ENCODE data around the gene THRB.

THRB gene

GRCh38 chr3:24485511-24485910, 9.1 kb downstream of the THRB start:
- no peak for DNase-seq

DNA sequence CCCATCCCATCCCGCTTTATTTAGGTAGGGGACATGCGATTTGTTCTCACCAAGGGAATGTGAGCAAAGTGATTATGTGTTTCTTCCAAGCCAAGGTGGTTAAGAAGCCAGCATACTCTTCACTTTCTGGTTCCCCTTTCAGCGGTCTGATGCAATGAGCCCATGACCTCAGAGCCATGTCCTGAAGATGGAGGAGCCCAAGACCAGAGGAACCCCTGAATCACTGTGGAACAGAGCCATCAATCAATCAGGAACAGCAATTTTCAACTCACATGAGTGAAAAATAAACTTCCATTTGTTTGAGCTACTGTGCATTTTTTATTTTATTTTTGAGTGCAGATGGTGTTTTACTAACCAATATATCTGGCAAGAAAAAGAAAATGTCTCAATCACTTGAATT, 10.8 kb downstream of the THRB start:
- no peak for DNase-seq

DNA sequence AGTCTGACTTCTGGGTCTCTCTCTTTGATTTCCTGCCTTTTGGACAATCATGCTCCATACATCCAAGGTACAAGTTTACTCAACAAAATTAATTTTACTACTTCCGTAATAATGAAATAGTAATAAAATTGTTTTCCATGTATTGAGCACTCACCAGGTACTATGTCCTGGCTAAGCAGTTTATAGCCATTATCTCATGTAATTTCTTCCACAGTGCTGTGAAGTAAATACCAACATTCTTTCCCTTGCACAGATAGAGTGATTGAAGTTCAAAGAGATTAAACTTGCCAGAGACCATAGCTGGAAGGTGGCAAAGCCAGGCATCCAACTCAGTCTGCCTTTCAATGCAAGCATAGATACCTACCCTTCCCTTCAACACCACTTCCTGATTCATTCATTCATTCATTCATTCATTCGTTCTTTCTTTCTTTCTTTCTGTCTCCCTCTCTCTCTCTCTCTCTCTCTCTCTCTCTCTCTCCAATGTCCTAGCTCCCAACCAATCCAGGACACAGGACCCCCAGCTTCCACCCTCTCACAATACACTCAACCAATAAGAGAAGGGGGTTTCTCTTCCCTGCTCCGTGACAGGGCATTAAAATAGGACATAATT, 12.4 kb downstream of the THRB start:
- DNase-seq = no peak

GRCh38 chr3:24481193-24481592, 13.5 kb downstream of the THRB start:
- DNase-seq = no peak

DNA sequence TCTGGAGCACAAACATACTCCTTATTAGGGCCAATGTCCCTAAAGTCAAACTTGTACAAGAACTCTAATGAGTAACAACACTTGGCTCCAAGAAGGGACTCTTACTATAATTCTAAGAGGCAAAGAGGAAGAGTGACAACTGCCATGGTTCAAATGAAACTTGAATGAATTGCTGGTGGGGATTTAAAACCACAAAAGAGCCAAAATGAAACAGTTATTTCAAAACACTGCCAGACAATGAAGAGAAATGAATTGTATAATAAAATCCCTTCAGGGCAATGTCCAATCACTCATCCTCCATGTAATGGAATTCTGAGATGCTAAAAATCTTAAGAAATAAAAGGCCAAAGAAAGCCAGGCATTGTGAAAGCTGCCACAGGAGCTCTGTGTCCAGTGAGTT, 14.2 kb downstream of the THRB start:
- DNase-seq = no peak

DNA sequence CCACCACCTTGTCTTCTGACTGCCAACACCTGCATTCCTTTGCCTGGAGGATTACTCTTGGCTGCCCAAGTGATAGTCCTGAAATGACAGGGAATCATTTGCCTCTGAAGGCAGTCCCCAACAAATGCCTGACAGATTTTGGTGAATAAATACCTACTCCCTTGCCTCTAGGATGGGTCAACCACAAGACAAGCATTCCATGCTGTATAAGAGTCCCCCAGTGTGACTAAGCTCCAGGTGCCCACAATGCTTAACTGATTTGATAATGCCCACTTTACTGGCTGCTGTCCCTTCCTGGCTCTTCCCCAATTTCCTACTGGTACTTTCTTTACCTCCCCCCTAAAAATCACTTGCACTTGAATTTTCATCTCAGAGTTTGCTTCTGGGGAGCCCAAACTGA, 14.8 kb downstream of the THRB start:
- DNase-seq = no peak

- no peak for DNase-seq
These were observed 17.6 kb downstream of the THRB start for GRCh38 chr3:24476871-24477656.

GRCh38 chr3:24475925-24476324, 18.7 kb downstream of the THRB start:
- no peak for DNase-seq

GRCh38 chr3:24474862-24475261, 19.8 kb downstream of the THRB start:
- DNase-seq = no peak

- no peak for DNase-seq
These were observed 22.3 kb downstream of the THRB start for GRCh38 chr3:24472358-24472757.

DNA sequence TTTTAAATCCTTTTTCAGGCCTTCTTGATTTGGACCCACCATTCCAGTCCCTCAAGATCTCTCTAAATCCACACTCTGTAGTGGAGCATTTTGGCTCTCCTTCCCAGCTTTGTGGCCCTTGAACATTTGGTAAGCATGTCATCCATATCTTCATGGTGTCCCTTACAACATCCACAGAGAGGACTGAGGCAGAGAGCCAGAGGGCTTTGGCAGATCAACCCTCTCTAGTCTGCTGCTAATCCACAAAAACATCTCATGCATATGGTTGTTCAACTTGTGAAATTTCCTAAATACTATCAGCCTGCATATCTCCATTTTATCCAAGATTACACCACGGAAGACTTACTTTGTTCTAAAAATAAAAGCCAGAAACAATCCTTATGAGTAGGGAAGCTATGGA, 23.2 kb downstream of the THRB start:
- no peak for DNase-seq

DNA sequence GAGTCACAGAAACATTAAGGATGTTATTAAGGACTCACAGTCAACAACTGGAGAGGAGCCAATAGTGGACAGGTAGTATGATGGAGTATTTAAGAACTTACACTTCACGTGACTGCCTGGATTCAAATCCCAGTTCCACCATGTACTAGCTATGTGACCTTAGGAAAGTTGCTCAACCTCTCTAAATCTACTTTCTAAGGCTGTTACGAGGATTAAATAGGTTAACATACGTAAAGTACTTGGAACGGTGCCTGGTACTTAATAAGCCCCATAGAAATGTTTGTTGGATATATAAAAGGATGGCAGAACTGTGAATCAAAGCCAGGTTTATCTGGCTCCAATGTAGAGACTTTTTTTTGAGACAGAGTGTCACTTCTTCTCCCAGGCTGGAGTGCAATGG, 24.4 kb downstream of the THRB start:
- no peak for DNase-seq

GRCh38 chr3:24464389-24464788, 30.3 kb downstream of the THRB start:
- no peak for DNase-seq

DNA sequence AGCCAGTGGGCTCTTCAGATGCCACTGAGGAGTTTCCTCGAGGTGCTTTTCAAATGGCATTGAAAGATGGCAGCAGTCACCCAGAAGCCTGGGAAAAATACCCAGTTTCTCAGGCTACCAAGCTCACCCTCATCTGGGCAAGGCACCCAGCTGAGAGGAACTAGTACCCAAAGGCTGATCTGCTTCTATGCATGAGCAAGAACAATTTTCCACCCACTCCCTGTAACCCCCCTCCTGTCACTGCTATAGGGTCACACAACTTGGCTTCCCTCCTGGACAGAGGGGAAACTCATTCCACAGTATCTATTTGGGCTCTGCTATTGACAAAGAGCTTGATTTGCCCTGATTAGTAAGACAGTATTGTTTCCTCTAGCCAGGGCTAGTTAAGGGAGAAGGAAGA, 31.9 kb downstream of the THRB start:
- no peak for DNase-seq

DNA sequence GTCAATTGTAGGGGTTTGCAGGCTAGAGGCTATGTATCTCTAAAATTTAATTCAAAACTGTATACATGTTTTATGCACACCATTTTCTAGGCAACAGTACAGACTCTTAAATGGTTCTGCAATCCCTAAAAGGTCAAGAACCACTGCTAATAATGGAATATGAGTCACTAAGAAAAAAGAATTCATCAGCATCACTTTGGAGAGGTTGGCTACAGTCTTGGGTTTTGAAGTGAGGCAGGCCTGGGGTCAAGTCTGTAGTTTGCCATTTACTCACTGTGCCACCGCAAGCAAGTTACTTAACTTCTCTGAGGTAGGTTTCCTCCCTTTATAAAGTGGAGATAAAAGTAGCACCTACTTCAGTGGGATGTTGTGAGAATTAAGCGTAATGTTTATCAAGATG, 33.7 kb downstream of the THRB start:
- no peak for DNase-seq

GRCh38 chr3:24457719-24458118, 36.9 kb downstream of the THRB start:
- no peak for DNase-seq

GRCh38 chr3:24454856-24455255, 39.8 kb downstream of the THRB start:
- no peak for DNase-seq

DNA sequence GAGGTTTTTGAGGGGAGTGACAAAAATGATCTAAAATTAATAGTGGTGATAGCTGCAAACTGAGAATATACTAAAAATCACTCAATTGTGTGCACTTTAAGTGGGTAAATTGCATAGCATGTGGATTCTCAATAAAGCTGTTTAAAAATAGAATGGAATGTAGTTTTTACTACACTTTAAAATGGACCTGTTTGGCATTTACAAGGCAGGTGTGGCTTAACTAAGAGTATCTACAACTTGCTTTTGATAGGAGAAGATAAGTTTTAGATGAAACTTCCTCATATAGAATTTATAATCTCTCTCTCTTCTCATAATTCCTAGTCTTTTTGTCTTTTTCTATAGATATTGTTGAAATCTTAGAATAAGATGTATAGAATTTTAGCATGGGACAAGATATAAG, 40.3 kb downstream of the THRB start:
- DNase-seq = no peak

DNA sequence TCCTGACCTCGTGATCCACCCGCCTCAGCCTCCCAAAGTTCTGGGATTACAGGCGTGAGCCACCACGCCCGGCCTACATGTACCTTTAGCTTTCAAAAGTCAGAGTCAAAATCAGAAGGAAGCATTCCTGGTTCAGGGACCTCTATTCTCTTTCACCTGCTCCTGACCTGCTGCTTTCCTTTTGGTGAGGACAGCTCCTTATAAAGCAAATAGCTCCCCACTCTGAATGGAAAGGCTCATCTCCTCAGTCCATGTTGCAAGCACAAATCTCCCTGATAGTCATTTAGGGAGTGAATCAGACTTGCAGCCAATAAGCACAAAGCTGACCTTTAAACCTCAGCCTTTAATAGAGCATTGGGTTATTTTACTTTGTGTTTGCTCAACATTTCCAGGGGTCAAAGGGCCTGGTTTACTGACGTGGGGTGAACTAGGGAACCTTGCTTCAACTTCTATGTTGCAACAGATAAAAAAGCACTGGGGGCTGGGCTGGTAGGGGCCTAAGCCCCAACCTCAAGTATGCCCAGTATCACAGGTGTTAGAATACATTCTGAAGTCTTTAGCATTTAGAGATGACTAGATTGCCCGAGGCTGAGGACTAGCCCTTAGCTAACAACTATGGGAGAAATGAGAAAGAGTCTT, 43.1 kb downstream of the THRB start:
- DNase-seq = no peak

DNA sequence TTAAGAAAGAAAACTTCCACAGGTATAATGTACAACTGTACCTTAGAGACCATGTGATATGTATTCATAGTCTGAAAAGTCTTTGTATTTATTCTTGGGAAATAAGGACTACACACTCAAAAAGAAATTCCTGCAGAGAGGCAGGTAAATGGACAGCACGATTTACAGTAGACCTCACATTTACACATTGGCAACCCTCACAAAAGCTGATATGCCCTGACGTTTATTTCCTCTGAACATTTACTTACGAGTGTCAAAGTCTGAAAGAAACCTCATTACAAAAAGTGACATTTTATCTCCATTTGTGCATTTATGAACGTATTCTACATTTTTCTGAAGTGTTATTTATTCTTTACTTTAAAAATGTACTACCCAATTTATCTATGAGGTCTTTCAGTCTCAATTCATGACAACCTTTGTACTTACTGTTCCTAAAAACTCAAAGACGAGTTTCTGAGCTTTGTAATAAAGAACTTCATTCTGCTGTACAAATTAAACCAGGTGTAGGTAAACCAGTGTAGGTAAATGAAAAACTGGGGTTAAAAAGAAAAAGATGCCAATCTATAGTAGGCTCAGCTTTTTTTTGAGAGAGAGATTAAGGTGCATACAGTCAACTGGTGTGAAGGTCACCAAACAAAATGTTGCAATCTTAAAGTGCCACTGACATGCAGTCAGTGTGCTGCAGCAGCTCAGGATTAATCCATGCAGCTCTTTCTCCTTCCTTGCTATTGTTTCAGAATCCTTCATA, 44.3 kb downstream of the THRB start:
- no peak for DNase-seq

DNA sequence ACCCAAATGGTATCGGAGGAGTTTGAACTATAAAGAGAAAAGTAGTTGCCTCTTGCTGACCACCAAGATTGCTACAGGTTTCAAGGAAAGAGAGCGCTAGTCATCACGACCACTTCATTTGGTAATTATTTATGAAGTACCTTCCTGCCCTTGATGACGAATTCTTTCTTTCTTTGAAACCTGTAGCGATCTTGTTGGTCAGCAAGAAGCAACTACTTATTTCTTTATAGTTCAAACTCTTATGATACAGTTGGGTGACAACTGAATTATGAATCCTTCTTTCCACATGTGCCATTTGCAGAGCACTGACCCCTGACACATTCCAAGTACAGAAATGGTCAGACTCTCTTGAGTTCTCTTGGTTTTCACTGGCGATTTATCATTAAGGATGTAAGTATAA, 46.8 kb downstream of the THRB start:
- DNase-seq = no peak

DNA sequence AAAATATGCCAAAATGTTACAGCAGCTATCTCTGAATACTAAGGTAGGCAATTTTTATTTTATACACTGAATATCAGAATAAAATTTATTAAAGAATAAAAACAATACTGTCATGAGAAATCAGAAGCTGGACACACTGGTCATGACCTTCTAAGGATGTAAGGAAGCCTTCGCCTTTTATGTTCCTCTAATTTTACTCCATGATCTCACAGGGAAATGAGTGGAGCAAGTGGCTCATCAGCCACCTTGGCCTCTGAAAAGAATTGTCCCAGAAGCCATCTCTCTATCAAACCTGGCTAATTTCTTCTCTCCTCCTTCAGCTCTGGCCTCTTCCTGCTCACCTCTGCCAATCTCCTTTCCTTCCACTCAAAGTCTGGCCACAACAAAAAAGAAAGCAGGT, 48.6 kb downstream of the THRB start:
- no peak for DNase-seq

- no peak for DNase-seq
These were observed 51.2 kb downstream of the THRB start for GRCh38 chr3:24443476-24443875.
